GM12891 (cell line): ENCODE data around the gene UGT1A9.

Source experiments
- PAX5 ChIP-seq: IDR thresholded peaks from 2 replicates; pipeline ENCODE4 v1.6.1; 2011; ENCODE audit warnings: low read length, moderate library complexity, mild to moderate bottlenecking; ENCODE audit not compliant: insufficient read depth, severe bottlenecking
- POLR2A ChIP-seq: IDR thresholded peaks from 2 replicates; pipeline ENCODE4 v1.6.1; 2011; ENCODE audit warnings: low read depth, low read length, control low read depth
- SPI1 ChIP-seq: IDR thresholded peaks from 2 replicates; pipeline ENCODE4 v1.6.1; 2011; ENCODE audit warnings: low read depth, low read length, control low read depth
- TAF1 ChIP-seq: IDR thresholded peaks from 2 replicates; pipeline ENCODE4 v1.6.1; 2011; ENCODE audit warnings: low read depth, low read length, control low read depth

- TF ChIP-seq POLR2A (no peak), PAX5 (no peak), TAF1 (no peak), SPI1 (no peak)
These were observed 119.6 kb downstream of the UGT1A9 start for GRCh38 chr2:233791151-233791882.
